ENCODE results near the gene C20orf144.

The C20orf144 gene

DNA sequence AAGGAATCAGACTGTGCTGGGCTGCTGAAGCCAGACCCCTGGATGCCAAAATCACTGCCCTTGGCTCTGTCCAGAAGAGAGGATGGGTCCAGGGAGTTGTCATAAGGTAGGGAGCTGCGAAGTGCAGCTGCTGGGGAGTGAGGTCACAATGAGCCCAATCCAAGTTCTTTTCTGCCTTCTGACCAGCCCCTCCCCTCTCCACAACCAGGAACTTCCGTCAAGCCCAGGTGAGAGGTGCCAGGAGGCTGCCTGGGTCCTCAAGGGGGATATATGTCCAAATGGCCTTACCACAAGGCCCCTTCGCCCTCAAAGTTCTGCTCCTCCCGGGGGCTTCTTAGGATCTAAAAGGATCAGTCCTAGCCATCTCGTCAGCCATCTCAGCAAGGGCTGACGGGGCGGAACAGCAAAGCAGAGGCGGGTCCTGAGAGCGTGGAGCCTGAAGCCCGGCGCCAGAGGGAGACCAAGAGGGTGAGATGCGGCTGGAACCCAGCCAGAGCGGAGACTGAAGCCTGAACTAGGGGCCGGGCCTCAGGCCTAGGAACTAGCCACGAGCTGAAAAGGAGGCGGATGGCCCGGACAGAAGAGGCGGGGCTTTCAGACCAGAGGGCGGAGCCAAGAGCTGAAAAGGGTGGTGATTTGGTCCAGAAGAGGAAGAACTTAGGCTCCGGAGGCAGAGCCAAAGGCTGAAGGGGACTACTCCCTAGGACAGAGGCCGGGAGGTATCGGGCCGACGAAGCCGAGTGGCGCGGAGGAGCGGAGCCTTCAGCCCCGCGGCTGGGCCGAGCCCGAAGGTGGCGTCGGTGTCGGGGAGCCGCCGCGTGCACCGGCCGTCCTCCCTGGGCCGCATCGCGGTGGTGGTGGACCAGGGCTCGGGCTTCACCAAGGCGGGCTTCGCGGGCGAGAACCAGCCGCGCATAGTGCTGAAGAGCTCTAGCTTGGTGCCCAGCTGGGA, 4.4 kb downstream of the C20orf144 start, which contains the start of gene ACTL10:
Gene ACTL10 (plus strand): TSS at position 651 of the 952 bp plus-strand sequence. CDS start 555 bp downstream, outside the sequence.
- DNase-seq (ENCODE audit: low spot score) = peak; percentile 90

DNA sequence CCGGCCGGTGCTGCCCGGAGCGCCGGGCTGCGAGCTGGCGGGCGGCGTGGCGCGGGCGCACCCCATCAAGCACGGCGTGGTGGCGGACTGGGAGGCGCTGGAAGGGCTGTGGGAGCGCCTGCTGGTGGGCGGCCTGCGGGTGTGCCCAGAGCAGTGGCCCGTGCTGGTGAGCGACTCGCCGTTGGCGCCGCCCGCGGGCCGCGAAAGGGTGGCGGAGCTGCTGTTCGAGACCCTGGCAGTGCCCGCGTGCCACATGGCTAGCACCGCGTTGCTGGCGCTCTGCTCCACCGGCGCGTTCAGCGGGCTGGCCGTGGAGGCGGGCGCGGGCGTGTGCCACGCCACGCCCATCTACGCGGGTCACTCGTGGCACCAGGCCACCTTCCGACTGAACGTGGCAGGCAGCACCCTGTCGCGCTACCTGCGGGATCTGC, 5.1 kb downstream of the C20orf144 start:
- DNase-seq (ENCODE audit: low spot score) = no peak

DNA sequence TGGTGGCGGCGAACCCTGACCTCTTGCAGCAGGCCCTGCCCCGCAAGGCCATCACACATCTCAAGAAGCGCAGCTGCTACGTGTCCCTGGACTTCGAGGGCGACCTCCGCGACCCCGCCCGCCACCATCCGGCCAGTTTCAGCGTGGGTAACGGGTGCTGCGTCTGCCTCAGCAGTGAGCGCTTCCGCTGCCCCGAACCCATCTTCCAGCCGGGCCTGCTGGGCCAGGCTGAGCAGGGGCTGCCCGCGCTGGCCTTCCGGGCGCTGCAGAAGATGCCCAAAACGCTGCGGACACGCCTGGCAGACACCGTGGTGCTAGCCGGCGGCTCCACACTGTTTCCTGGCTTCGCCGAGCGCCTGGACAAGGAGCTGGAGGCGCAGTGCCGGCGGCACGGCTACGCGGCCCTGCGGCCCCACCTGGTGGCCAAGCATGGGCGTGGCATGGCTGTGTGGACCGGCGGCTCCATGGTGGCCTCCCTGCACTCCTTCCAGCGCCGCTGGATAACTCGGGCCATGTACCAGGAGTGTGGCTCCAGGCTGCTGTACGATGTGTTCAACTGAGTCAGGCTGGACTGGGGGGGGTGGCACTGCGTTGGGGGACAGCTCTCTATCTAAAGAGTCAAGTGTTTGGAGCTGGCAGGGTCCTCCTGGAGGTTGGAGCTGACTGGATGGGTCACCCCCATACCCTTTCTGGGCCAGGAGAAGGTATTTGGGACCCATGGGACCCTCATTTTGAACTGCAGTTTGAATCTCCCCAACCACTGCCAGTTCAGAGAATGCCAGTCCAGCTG, 5.7 kb downstream of the C20orf144 start:
- peak; percentile 89 for DNase-seq (ENCODE audit: low spot score)

DNA sequence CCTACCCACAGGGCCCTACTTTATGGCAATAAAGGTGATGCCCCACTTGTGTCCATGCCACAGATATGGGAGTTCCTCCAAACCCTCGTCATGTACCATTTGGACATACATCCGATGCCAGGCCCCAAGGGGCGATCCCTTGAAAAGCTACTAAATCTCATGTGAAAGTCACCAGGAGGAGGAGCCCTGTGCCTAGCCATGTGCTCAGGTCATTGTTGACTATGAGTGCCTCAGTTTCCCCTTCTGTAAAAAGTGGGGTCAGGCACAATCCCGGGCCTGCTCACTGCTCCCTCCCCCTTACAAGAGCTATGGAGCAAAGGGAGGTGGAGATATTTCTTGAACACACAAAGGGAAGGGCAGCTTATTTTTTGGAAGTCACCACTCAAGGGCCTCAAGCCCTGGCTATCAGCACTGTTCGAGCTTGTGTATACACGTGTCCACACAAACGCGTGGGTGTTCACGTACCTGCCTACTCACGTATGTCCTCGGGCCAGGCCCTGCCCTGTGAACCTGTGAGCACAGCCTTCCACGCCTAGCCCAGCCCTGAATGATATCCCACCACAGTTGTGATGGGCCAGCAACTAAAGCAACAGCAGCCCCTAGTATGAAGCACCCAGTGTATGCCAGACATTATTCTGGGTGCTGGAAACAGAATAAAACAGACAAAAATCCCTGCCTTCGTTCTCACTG, 6.5 kb downstream of the C20orf144 start:
- no peak for DNase-seq (ENCODE audit: low spot score)

DNA sequence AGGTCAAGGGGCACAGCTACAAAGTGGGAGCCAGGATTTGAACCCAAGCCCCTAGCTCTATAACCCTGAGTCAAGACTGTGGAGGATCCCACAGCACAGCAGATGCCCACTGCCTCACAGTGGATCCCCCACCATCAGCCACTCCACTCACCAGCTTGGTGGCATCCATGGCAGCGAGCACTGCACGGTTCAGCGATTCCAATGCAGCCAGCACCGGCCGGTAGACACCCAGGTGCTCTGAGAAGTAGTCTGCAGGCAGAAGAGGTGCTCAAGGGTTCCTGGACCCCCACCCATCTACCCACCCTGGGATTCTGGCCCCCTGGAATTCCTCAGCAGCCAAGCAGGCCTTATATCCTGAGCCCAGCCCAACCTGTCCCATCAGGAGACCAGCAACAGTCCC, 7.1 kb downstream of the C20orf144 start:
- no peak for DNase-seq (ENCODE audit: low spot score)

DNA sequence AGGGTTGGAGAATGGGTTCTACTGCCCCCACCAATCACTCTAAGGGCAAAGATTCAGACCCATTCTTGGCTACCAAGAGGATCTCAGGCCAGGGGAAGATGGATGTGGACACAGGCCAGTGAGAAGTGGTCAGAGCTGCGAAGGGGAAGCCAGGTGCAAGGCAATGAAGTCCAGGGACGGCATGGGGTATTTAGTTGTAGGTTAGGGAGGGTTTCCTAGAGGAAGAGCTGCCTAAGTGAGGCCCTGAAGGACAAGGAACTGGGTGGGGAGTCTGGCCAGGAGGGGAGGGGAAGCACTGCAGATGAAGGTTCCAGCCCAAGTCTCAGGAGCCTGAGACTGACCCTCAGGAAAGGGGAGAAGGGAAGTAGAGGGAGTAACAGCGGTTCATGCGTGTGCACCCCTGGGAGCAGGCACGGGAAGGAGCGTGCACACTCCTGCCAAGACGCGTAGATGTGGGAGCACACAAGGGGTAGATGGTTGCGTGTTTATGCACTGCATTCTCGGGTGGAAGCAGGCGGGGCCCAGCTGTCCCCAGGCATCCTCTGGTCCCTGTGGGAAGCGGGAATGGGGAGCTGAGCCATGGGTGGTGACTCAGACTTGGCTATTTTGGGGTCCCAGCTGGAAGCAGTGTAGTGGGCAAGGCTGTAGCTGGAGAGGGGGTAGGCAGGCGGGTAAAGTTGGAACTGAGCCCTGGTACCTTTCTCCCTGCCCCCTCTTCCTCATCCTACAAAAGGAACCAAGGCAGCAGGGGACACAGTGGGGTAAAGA, 7.9 kb downstream of the C20orf144 start:
- no peak for DNase-seq (ENCODE audit: low spot score)

DNA sequence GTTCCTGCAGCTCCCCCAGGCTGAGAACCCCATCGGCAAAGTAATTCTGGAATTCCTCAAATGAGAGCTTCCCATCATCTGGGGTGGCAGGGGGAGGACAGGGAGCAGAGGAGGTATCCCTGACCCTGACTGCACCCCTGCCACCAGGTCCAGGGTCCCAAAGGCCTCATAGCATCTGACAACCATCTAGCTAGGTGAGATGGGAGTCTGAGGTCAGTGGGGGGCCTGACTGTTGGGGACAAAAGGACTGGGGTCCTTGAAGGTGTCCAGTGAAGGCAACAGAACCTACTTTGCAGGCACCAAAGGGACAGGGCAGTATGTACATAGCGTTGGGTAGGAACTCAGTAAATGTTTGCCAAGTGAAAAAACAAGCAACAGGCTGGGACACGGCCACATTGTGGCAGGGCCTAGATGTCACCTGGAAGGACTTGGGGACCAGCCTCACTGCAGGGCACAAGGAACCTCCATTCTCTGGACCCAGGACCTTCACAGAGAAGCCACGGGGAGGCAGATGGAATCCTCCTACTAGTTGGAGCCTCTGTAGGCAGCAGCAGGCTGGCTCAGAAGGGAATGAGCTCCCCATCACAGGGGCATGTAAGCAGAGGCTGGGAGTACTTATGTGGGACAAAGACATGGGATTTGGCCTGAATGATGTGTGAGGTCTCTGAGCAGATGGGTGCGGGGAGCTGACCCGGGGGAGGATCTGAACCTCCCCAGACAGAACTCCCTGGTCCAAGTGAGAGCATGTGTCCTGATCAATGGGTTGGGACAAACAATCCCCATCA, 8.8 kb downstream of the C20orf144 start:
- DNase-seq (ENCODE audit: low spot score) = no peak

DNA sequence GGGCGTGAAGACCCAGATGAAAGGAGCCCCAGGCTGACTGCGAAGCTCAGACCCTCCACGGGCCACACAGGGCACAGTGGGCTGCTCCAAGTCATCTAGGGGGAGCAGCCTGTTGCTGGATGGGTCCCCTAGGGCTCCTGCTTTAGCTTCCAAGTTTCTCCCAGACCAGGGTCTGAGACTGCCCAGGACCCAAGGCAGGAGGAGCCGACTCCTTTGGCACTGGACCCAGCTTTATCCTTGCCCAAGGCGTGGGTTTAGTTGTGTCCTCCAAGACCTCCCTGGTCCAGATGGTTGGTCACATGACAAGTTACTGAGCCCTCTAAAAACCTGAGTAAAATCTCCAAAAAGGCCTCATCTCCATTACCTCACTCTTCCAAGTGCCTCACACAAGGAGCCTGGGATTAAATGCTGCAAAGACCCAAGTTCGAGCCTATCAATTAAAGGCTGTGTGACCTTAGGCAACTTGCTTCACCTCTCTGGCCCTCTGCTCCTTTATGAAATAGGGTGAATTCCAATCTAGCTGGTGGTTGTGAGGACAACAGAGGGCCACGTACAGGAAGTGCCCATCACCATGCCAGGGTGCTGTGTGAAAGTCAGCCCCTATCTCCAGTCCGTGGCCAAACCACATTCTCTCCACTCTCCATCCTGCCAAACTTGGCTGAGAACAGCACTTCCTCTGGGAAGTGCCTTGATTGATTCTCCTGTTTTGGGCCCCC, 9.6 kb downstream of the C20orf144 start:
- DNase-seq (ENCODE audit: low spot score) = no peak

DNA sequence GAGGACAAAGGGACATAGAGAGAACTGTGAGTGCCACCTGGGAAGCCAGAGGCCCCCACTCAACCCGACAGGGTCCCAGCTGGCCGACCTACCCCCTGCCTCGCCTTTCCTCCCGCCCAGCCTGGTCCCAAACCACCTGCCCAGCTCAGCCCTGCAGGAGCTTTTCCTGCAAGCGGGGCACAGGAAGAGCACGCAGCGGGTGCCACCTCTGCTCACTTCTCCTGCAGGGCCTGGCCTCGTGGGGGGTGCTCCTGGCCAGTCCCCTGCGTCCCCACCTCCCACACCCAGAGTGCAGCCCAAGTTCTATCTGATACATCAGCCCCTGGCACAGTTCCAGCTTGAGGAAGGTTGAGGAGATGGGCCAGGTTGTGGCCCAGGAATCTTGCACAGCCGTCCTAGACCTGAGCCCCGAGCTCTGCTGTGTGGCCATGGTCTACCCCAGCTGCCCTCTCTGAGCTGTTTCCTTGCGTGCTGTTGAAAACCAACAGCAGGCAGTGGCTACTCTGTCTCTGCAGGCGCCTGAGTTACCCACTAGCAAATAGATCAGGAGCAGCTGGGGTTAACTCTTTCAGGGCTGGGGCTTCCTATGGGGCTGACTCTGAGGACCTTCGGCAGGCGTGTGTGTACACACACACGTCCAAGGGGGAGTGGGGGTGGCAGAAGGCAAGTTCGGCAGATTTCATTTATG, 10.4 kb downstream of the C20orf144 start:
- DNase-seq (ENCODE audit: low spot score) = no peak

DNA sequence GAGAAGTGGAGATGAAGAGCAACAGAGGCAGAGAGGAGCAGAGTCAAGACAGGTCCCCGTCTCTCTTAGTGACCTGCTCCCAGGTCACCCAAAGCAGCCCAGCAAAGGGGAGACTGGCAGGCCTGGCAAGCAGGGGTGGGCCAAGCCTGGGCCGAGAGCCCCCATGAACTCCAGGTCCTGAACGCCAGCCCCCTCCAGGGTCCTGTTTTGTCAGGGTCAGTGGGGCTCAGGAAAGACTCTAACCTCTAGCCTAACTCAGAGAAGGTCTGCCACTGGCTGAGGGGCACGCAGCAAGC, 10.9 kb downstream of the C20orf144 start:
- DNase-seq (ENCODE audit: low spot score) = no peak

DNA sequence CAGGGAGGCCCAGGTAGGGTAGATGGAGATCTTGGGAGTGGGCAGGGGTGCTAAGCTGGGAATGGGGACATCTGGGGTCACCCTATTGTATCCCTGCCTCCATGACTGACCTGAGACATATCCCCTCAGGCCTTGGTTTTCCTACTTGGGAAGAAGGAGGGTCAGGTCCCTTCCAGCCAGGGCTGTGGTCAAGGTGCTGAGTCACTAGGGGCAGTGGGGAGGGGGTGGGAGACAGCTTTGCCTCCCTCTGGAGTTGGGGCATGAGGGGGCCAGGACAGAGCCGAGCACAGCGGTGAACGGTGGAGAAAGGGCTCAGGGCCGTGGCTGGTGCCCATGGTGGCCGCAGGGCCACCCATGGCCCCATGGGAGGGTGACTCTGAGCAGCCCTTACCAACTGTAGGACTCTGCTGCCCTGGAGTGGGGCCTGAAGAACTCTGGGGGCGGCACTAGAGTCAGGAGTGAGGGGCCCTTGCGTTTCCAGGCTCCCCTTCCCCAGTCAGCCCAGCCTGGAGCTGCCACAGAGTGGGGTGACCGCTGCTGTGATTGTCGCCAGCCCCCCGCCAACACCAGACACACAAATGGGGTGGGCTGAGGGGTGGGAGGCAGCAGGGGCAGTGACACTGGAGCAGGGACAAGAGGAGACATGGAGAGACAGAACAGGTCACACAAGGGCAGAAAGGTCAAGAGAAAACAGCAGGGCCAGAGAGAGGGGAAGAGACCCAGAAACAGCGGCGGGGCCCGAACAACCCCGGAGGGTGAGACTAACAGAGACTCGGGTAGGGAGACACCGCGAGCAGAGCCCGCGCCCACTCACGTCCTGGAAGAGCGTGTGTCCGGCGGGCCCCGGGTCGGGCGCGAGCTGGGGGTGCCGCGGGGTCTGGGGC, 11.5 kb downstream of the C20orf144 start:
- DNase-seq (ENCODE audit: low spot score) = no peak

DNA sequence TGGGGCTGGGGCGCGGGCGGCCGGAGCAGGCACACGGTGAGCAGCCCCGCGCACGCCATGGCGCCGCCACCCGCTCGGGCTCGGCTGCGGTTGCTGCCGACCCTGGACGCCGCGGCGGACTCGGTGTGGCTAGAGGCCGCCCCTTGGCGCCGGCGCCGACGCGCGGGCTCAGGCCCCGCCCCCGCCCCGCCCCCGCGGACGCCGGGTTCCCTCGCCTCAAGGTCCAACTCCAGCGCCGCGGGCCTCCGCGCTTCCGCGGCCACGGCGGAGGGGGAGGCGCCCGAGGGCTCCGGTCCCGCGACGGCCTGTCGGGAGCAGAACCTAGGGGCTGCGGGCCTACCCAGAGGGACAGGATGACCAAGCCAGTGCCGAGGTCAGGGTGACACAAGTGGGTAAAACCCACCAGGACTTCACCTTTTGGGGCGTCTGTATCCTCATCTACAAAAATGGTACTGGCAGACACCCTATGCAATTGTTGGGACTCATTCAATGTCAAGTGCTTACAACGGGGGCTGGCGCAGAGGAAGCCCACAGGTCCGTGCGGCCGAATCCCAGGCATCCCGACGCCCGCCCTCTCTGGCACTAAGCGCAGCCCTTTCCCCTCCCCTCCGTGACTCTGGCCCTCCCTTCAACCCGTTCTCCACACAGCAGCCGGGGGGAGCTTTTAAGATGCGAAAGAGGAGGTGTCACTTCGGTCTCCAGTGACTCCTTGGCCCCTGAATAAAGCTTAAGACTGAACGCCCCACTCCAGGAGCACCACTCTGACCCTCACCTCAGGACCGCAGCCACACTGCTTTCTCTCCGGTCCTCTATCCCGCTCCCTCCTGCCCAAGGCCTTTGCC, 12.4 kb downstream of the C20orf144 start, which contains the start of gene NECAB3:
Gene NECAB3 (minus strand): TSS at position 135 of the 842 bp plus-strand sequence. CDS start 76 bp downstream, at position 59.
- DNase-seq (ENCODE audit: low spot score) = peak; percentile 97

DNA sequence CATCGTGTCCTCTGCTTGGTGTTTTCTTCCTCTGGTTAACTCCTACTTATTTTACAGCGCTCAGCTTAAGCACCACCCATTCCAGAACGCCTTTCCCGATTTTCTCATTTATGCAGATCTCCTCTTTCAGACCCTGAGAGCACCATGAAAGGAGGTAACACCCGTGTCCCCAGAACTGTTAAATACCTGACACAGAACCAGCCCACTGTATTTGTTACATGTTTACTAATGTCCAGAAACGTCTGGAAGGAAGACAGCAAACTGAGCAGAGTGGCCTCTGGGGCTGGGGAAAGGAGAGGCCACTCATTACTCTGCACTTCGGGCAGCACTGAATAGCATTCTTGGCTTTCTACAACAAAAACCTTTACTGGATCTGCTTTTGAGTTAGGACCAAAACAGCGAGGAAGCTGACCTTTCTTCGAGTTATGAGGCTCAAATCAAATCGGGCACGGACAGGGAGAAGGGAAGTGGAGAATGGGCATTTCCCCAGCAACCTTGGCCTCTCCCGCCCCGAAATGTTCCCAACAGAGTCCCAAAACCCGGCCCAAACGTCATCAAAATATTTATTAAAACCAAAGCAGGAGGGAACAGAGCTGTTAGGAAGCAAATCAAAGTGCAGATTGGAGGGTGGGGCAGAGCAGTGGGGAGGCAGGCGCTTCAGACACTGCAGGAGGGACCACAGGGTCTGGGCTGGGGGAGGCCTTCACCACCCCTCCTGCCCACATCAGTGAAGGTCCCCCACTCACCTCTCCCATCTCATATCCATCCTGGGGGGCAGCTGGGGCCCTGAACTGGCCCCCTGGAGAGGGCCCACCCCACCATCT, 13.2 kb downstream of the C20orf144 start:
- no peak for DNase-seq (ENCODE audit: low spot score)

DNA sequence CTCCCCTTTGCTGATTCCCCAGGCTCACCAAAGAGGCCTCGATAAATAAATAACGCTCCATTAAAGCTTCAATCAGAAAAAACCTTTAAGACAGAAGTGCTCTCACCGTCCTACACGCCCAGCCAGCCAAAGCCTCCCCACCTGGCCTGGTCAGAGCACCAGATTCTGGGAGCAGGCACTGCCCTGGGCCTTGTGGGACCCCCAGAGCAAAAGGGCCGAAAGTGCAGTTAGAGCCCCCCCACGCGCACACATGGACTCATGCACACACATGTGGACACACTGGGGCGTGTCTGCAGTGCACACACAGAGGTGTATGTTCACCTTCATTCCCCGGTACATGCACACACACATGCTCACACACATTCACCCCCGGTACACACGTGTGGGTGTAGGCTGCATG, 14.0 kb downstream of the C20orf144 start:
- DNase-seq (ENCODE audit: low spot score) = no peak

DNA sequence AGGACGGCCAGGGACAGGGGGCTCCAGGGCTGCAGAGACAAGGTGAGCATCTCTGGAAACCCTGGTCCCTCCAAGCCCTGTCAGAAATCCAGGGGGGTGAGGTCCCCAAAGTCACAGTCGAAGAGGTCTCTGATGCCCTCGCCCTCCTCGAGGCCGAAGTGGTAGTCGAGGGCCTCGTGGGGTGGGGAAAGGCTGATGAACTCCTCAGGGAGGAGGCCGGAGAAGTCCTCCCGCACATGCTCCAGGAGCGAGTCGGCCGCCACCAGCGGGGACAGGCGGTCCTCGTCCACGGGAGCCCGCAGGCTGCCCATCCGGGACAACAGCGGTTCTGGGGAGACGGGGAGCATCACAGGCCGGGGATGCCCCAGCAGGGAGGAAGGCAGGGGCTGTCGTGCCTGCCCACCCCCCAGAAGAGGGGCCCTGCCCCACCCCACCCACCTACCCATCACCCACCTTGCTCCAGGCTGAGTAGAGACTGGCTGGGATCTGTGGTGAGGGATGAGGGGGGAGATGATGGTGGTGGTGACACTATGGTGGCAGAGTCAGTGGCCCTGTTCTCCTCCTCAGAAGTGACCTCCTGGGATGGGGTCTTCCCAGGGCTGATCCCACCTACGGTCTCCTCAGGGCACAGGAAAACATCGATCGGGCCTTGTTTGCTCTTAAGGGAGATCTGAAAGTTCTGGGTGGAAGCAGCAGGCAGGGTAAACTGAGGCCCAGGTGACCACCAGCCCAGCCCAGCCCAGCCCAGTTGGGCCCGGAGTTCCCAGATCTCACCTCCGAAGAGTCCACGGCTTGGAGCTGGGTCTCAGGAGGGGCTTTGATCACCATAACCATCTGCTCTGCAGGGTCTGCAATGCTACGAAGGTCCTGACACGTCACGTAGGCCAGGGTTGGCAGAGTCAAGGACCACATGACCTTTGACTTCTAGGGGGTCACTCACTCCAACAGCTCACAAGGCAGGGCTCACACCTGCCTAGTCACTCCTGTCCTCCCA, 14.8 kb downstream of the C20orf144 start:
- no peak for DNase-seq (ENCODE audit: low spot score)

Data from iPS-NIHi11 (cell line).